ENCODE measurements around the gene ADGRD2. TPM values are rescaled to one million over a fixed set of nuclear protein-coding genes. Genes with fewer than 3 reads are reported as not detected.

ADGRD2 gene
- total RNA-seq, 1 experiment from 2014 or later, result 1.5 TPM

- H4K20me1 ChIP-seq (ENCODE audit: control insufficient read depth, insufficient read depth, insufficient read length), result peaks cover 3% of the 10 kb centered on the region
- peaks cover 3% of the 10 kb centered on the region; the same call in 1 of the 2 replicates for H3K27me3 ChIP-seq (ENCODE audit: insufficient read depth, low read length)
- no peak for DNase-seq
- H3K4ac ChIP-seq (ENCODE audit: low read depth, low read length), result no peak overlapping the region
- no peak overlapping the region for H2BK5ac ChIP-seq (ENCODE audit: insufficient read length, low read length)
- no peak overlapping the region for H4K5ac ChIP-seq (ENCODE audit: insufficient read length, low read depth, low read length)
- no peak overlapping the region for H2BK20ac ChIP-seq (ENCODE audit: low read depth, low read length, poor library complexity, severe bottlenecking)
- no peak overlapping the region; the same call in 1 of the 2 replicates for H3K14ac ChIP-seq (ENCODE audit: insufficient read depth, low read length)
- no peak for TF ChIP-seq CTCF (conservative IDR thresholded peaks at IDR 0.05)
- H3K79me1 ChIP-seq (ENCODE audit: insufficient read depth, low read depth, low read length, poor library complexity, severe bottlenecking), result no peaks in the 10 kb centered on the region
- H3K4me2 ChIP-seq (ENCODE audit: insufficient read depth, insufficient read length, low read length), result no peak overlapping the region
- no peak overlapping the region for H2BK15ac ChIP-seq (ENCODE audit: low read depth, low read length)
- Mint-ChIP-seq H3K27me3 (ENCODE audit: low read depth) (peaks cover 74% of the 10 kb centered on the region), H3K27ac (no peak overlapping the region), H3K4me1 (peaks cover 17 to 46% of the 10 kb centered on the region in 2 experiments), H3K36me3 (ENCODE audit: insufficient read depth in 1 of 3, low read depth in 3 of 3) (no peaks in the 10 kb centered on the region; a peak in 1 of 7 replicates), H3K4me3 (no peak overlapping the region), H3K9me3 (peaks cover 2 to 4% of the 10 kb centered on the region in 2 experiments; a peak in 2 of 5 replicates)
- H2AFZ ChIP-seq (ENCODE audit: low read length), result no peak overlapping the region
- H3K4me1 ChIP-seq (ENCODE audit: insufficient read depth, low read length), result no peaks in the 10 kb centered on the region
- H3K27ac ChIP-seq (ENCODE audit: insufficient read length, low read depth, low read length), result no peak overlapping the region
- no peak overlapping the region for H2BK12ac ChIP-seq (ENCODE audit: insufficient read length, low read depth, low read length)
- no peak overlapping the region for H3K18ac ChIP-seq (ENCODE audit: insufficient read length, low read depth, low read length)
- WGBS (ENCODE audit: extremely low coverage, insufficient read length, low lambda C conversion rate), result no CpG with 5 or more reads among the region's 16 CpGs
- H2BK120ac ChIP-seq (ENCODE audit: low read depth, low read length, poor library complexity, severe bottlenecking), result no peak overlapping the region
- H3K9ac ChIP-seq (ENCODE audit: extremely low read depth, insufficient read length, low read length), result no peak overlapping the region
- H3T11ph ChIP-seq (ENCODE audit: low read length), result no peak overlapping the region
- H2AK5ac ChIP-seq (ENCODE audit: insufficient read length, low read length), result no peak overlapping the region
- H3K9me3 ChIP-seq (ENCODE audit: control insufficient read depth, low read depth, low read length), result no peaks in the 10 kb centered on the region
- H4K8ac ChIP-seq (replicated peaks; ENCODE audit: insufficient read length, low read depth, low read length), result no peak overlapping the region
- H3K56ac ChIP-seq (ENCODE audit: insufficient read length, low read depth, low read length), result no peak overlapping the region
- no peak overlapping the region for H3K23ac ChIP-seq (ENCODE audit: insufficient read length, low read depth, low read length)
- H4K91ac ChIP-seq (ENCODE audit: insufficient read length, low read depth, low read length), result no peak overlapping the region
- no peaks in the 10 kb centered on the region for H3K79me2 ChIP-seq (ENCODE audit: insufficient read depth, low read length)
- peaks cover 4% of the 10 kb centered on the region for H3K23me2 ChIP-seq (ENCODE audit: insufficient read length, low read depth, low read length, poor library complexity, severe bottlenecking)
These were observed 29.1 kb downstream of the ADGRD2 start for GRCh38 chr9:124479371-124479770.

All from H9 (cell line).